ENCODE results near the gene CHTOP.

GRCh38 chr1:153586347-153586746, 47.5 kb upstream of the CHTOP start:
- TF ChIP-seq CTCF (conservative IDR thresholded peaks at IDR 0.05; ENCODE audit: low read length) = no peak
- TF ChIP-seq EZH2phosphoT487 (IDR thresholded peaks at IDR 0.05; ENCODE audit: borderline replicate concordance, low read depth, low read length) = no peak

Measured in OCI-LY7 (cell line).